ENCODE results near the gene LRRC75A. TPM values are rescaled to one million over a fixed set of nuclear protein-coding genes. Genes with fewer than 3 reads are reported as not detected.
A peak's percentile ranks its signal among the peaks of the same experiment; 100 is the strongest.
"Not testable (repeated sequence)": the region's sequence is repeated elsewhere in the genome, so short reads cannot be mapped to it uniquely, and the experiment has no call there.

Gene LRRC75A
- total RNA-seq, 1 donor, result 11.0 TPM

GRCh38 chr17:16455997-16456741 lies 35.8 kb downstream of the LRRC75A start:
- no peak for DNase-seq (ENCODE audit: low read depth in 2 of 3, low spot score in 2 of 3)

DNA sequence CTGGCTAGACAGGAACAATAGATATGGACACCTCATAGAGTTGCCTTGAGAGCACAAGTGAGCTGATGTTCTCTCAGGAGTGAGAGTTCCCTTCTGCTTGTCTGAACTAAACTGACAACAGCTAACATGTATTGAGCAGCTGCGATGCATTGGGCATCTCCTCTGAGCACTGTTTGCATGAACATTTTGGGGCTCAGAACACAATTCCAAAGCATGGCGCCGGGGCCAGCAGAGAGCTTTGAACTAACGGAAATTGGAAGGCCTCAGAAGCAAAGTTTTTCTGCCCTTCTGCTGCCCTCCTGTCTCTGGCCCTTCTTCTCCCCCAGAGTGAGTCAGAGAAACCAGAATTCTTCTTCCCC lies 38.5 kb downstream of the LRRC75A start:
- DNase-seq (ENCODE audit: low read depth in 2 of 3, low spot score in 2 of 3), result no peak

DNA sequence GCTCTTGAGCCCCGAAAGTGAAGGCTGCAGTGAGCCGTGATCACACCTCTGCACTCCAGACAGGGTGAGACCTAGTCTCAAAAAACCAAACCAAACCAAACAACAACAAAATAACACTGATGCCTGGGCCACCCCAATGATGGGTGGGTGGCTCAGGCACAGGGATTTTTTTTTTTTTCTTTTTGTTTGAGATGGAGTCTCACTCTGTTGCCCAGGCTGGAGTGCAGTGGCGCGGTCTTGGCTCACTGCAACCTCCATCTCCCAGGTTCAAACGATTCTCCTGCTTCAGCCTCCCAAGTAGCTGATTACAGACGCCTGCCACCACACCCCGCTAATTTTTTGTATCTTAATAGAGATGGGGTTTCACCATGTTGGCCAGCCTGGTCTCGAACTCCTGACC lies 39.7 kb downstream of the LRRC75A start:
- not testable (repeated sequence) for DNase-seq (ENCODE audit: low read depth in 2 of 3, low spot score in 2 of 3)

GRCh38 chr17:16450028-16450427 lies 42.0 kb downstream of the LRRC75A start:
- no peak for DNase-seq (ENCODE audit: low read depth in 2 of 3, low spot score in 2 of 3)

GRCh38 chr17:16449121-16449570 lies 42.8 kb downstream of the LRRC75A start:
- DNase-seq (ENCODE audit: low read depth in 2 of 3, low spot score in 2 of 3), result no peak

- DNase-seq (ENCODE audit: low read depth in 2 of 3, low spot score in 2 of 3), result no peak
Observed at GRCh38 chr17:16448490-16448889, 43.5 kb downstream of the LRRC75A start.

- no peak for DNase-seq (ENCODE audit: low read depth in 2 of 3, low spot score in 2 of 3)
Observed at GRCh38 chr17:16447676-16448075, 44.3 kb downstream of the LRRC75A start.

GRCh38 chr17:16446338-16446983 lies 45.5 kb downstream of the LRRC75A start:
- DNase-seq (ENCODE audit: low read depth in 2 of 3, low spot score in 2 of 3), result no peak

DNA sequence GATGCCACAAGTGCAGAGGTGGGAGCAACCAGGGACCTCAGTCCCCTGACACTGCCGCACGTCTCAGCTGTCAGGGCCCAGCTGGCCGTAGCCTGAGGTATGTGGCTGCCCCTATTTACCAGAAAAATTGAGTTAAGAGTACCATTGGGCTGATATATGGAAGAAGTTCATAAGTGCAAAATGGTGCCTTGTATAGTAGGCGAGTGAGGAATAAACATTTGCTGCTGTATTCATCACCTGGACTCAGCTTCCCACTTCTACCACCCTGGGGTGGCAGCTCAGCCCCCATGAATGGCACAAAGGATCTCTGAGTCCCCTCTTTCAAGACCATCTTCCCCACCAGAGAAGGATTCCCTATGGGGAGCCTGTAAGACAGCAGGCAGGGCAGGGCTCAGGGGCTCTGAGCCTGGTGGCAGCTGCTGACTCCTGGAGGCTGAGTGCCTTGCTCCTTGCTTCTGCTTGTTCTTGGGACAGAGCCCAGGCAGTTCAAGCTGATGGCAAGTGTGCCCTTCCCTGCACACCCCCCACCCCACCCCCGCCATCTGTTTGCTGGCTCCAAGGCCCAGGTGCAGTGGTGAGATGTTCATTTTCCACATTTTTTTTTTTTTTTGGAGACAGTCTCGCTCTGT lies 47.6 kb downstream of the LRRC75A start:
- no peak for DNase-seq (ENCODE audit: low read depth in 2 of 3, low spot score in 2 of 3)

DNA sequence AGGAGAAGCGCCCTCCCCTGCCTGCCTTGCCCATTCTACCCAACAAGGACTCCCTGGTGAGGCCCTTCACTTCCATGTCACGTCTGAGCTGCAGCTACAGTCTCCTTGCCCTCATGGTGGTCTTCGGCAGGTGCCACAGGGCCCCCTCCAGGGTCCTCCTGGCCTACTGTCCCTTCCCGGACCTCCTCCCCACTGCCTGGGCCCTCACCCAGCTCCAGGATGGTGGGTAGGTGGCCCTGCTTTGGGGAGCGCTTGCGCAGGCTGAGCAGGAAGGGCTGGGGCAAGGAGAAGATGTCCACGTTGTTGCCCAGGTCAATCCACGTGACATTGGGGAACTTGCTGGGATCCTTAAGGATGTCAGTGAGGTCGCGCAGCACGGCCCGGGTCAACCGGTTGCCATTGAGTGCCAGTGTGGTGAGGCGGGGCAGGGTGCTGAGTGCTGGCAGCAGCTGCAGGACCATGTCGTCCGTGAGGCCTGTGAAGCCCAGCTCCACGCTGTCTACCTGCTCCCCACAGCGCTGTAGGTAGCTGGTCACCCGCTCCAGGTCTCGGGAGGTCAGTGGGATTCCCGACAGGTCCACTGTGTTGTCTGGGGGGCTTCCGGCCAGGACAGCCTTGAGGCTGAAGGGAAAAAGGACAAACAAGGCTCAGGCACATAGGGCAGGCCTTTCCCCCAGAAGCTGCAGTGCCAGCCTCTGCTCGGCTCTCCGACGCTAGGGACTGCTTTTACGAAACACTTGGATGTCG lies 48.3 kb downstream of the LRRC75A start:
- no peak for DNase-seq (ENCODE audit: low read depth in 2 of 3, low spot score in 2 of 3)

DNA sequence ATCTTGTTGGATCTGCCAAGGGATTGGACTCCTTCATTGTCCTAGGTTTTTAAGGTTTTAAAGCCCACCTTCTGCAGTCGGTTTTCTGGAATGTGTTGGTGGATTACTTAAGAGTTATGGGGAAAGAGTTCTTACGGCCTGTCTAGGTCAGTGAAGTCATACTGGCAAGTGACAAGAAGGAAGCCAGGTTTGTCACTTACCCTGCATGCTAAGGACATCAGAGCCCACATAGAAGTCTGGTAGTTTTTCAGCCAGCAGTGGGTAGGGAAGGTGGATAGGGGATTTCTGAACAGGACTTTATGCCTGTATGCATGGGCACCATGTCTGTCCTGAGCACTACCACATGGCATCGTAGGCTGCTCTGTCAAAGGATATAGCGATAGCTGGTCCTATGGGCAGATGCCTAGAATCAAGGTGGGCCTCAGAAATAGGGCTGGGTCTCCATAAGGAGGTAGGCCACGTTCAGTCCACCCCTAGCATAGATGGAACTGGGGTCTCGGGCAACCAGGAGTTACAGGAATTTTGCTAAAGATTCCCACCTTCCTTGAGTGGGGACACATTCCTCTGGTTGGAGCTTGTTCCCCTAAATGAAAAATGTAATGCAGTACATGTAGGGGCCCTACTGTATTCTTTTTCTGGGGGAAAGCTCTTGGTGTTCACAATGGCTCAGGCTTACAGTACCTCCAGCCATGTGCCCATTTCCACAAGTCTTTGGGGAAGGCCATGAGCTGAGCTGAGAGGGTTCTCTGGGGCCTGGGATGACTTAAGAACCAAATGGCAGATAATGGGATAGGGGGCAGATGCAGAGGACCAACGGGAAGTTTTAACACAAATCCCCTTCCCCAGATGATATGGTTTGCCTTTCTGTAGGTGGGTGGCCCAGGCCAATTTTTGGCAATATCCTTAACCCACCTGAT lies 49.1 kb downstream of the LRRC75A start:
- no peak for DNase-seq (ENCODE audit: low read depth in 2 of 3, low spot score in 2 of 3)

GRCh38 chr17:16442141-16442540 lies 49.9 kb downstream of the LRRC75A start:
- no peak for DNase-seq (ENCODE audit: low read depth in 2 of 3, low spot score in 2 of 3)

DNA sequence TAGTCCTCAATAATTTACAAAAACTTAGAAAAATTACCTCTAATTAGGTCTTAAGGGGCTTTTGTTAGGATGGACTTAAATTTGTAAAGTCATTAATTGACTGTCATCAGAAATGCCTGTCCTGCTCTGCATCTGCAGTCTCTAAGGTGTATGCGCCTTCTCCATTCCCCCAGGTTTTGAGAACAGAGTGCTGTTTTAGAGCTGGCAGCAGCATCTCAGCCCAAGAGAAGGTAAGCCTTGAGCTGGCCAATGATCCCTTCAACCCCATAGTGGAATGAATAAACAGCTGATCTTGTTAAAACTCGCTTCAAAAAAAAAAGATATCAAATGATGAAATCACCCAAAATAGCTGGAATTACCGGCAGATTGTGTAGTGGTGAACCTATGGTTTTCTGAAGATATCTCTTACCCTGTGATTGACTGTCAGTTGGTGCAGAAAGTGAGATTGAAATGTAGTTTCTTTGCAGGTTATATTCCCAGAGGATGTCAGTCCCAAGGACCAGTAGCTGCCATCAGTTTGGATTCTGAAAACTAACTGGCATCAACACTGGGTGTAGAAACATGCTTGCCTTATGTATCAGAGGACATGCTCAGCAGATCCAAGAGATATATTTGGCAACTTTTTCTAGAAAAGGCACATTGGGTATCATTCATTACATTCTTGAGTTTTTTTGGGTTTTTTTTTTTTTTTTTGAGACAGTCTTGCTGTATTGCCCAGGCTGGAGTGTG lies 50.9 kb downstream of the LRRC75A start:
- no peak for DNase-seq (ENCODE audit: low read depth in 2 of 3, low spot score in 2 of 3)

DNA sequence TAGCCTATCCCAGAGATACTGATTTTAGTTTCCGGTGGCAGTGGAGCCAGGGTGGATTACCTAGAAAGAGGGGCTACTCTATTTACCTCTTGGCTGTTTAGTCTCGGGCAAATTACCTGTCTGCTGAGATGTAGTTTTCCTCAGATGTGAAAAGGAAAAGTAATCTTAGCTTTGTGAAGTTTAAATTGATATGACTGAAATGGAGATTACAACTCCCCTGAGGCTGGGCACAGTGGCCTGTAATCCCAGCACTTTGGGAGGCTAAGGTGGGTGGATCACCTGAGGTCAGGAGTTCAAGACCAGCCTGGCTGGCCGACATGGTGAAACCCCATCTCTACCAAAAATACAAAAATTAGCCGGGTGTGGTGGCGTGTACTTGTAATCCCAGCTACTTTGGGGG lies 51.6 kb downstream of the LRRC75A start:
- DNase-seq (ENCODE audit: low read depth in 2 of 3, low spot score in 2 of 3), result not testable (repeated sequence)

GRCh38 chr17:16439811-16440351 lies 52.1 kb downstream of the LRRC75A start:
- DNase-seq (ENCODE audit: low read depth in 2 of 3, low spot score in 2 of 3), result peak in 1 of 3 donors; percentile 24

GRCh38 chr17:16439303-16439791 lies 52.6 kb downstream of the LRRC75A start:
- DNase-seq (ENCODE audit: low read depth in 2 of 3, low spot score in 2 of 3), result peak in 1 of 3 donors; percentile 39

DNA sequence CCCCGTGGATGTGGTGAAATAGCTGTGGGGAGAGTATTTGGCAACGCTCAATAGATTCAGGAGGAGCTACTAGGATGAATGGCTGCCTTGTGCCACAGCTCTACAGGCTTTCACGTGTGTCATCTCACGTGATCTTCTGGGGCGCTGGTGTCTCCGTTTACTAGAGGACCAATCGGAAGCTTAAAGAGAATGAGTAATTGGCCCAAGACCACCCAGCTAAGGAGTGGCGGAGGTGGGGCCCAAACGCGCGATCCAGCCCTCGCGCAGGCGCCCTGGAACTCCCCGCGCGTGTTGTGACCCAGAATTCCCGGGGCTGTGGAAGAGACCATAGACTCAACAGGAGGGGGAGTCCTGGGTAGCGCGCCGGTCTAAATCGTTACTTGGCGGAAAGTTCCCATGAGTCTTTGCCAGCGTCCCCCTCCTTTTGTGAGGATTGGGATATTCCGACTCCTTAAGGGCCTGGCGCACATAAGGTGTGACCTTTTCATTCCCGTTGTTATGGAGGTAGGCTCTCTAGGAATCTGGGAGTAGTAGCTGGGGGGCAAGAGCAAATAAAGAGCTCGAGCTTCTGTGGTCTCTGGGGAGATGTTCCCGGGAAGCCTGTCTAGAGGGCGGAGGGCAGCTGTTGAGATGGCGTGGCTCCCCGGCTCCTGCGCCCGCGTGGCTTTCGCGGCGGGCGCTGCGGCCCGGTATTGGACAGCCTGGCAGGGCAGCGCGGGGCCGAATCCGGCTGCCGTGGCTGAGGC lies 53.3 kb downstream of the LRRC75A start:
- peak; percentile 87 to 100 (median 99) for DNase-seq (ENCODE audit: low read depth in 2 of 3, low spot score in 2 of 3)

DNA sequence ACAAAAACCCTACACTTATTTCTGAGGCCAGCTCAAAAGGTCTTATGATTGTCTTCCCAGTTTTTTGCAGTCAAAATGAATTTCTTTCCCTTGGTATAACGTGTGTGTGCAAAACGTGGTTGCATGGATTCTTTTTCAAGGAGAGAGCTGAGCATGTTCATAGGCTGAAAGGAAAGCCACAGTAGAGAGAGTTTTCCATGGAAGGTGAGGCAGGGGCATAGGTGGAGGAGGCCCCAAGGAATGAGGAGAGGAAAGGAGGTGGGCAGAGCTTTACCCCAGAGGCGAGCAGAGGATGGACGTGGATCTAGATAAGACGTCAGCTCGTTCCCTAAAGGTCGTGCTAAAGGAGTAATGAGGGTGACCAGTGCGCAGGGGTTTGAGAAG lies 53.8 kb downstream of the LRRC75A start:
- DNase-seq (ENCODE audit: low read depth in 2 of 3, low spot score in 2 of 3), result no peak

Measured in hematopoietic multipotent progenitor cell (in vitro differentiated cells).